Measurements from ENCODE around the gene PAM. TPM values are rescaled to one million over a fixed set of nuclear protein-coding genes. Genes with fewer than 3 reads are reported as not detected.
A peak's percentile ranks its signal among the peaks of the same experiment; 100 is the strongest.

PAM gene
- total and polyA plus RNA-seq, 2 of the 8 experiments (the other 6 are each of a cell fraction or from before 2014, with no cell fraction given), result 30.4 to 67.8 TPM

DNA sequence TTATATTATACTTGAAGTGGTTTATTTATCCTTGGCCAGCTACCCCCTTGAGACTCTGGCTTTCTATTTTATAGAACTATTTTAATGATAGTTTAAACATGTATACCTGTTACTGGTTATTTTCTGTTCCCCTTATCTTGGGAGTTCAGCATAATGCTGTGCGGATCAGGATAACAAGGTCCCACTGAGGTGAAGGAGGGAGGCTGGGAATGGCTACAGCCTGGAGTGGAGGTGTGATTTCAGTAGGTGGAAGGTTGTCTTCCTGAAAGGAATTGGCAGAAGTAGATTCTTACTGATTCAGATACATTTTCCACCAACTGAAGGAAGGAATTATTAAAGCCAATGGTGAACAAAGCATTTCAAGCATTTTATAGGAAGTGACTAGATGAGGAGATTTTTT lies 38.9 kb downstream of the PAM start:
- Histone ChIP-seq H3K27me3 (replicated peaks in 1 of 4; ENCODE audit: control insufficient read depth in 3 of 4, extremely low read depth in 1 of 4, insufficient read depth in 3 of 4, low read length in 3 of 4) (no peaks in the 10 kb centered on the region), H3K79me2 (ENCODE audit: control insufficient read depth in 1 of 2, insufficient read depth in 2 of 2, low read length in 2 of 2) (0 out of 4 replicates have a peak, but pooled peaks cover 0 to 7% of the 10 kb centered on the region in 2 experiments), H2BK120ac (replicated peaks; ENCODE audit: low read depth, low read length) (no peak overlapping the region), H3K36me3 (ENCODE audit: control insufficient read depth in 2 of 4, insufficient read depth in 4 of 4, low read length in 3 of 4) (no peaks in the 10 kb centered on the region), H2AK5ac (ENCODE audit: low read depth, low read length) (no peak overlapping the region), H4K91ac (replicated peaks; ENCODE audit: insufficient read length, low read length) (no peak overlapping the region), H3K27ac (ENCODE audit: low read depth, low read length) (no peak overlapping the region), H2BK20ac (ENCODE audit: low read length) (no peak overlapping the region), H3K56ac (replicated peaks; ENCODE audit: insufficient read length, low read depth, low read length) (no peak overlapping the region), H3K9me3 (ENCODE audit: insufficient read depth in 2 of 2, low read depth in 1 of 2, low read length in 1 of 2) (no peaks in the 10 kb centered on the region), H2AFZ (ENCODE audit: low read length) (no peak overlapping the region), H3K18ac (ENCODE audit: extremely low read depth, low read length) (no peak overlapping the region; the same call in 1 of the 2 replicates), H3K23me2 (ENCODE audit: low read depth, low read length) (no peaks in the 10 kb centered on the region), H3K4me3 (ENCODE audit: extremely low read depth in 1 of 4, insufficient read depth in 2 of 4, low read depth in 3 of 4, low read length in 4 of 4) (no peak overlapping the region), H3K9ac (replicated peaks in 1 of 4; ENCODE audit: extremely low read depth in 1 of 4, low read depth in 3 of 4, low read length in 3 of 4) (no peak overlapping the region), H3K14ac (ENCODE audit: insufficient read length) (no peak overlapping the region), H3K79me1 (ENCODE audit: low read depth, low read length) (no peaks in the 10 kb centered on the region), H4K20me1 (replicated peaks in 1 of 2; ENCODE audit: control insufficient read depth in 1 of 2, insufficient read depth in 2 of 2, low read length in 2 of 2) (no peaks in the 10 kb centered on the region), H2BK12ac (ENCODE audit: low read depth, low read length) (no peak overlapping the region), H2BK5ac (ENCODE audit: low read depth, low read length) (no peak overlapping the region), H2BK15ac (ENCODE audit: low read length) (no peak overlapping the region), H3K4me2 (ENCODE audit: insufficient read depth in 1 of 2, low read depth in 2 of 2, low read length in 2 of 2) (no peak overlapping the region), H3K23ac (ENCODE audit: insufficient read length) (no peak overlapping the region), H3K4me1 (replicated peaks in 1 of 4; ENCODE audit: control insufficient read depth in 3 of 4, insufficient read depth in 4 of 4, low read length in 3 of 4) (peaks cover 0 to 27% (median 4%) of the 10 kb centered on the region in 4 experiments; a peak in 6 of 7 replicates), H4K5ac (ENCODE audit: insufficient read length, low read depth, low read length) (peak overlapping the region; percentile 9), H3K4ac (replicated peaks; ENCODE audit: insufficient read length, low read depth, low read length) (no peak overlapping the region), H4K8ac (ENCODE audit: extremely low read depth, insufficient read depth, low read length) (no peak overlapping the region)
- FAIRE-seq (no peak), DNase-seq (ENCODE audit: low read depth in 1 of 2, low spot score in 2 of 2) (no peak)
- POLR2A ChIA-PET (ENCODE audit: partially characterized antibody), result interaction anchor here (1.0 to 1.2 kb wide), 2 partner anchors 11 to 25 kb away, joined by 3 read pairs; no protein-coding TSS in a partner anchor
- TF ChIP-seq BCL11A (IDR thresholded peaks at IDR 0.05; ENCODE audit: low read depth in 2 of 2, low read length in 2 of 2), result no peak
- TF ChIP-seq RFX5 (IDR thresholded peaks at IDR 0.05; ENCODE audit: borderline replicate concordance, low read depth, low read length), result no peak
- TF ChIP-seq SIRT6 (IDR thresholded peaks at IDR 0.05; ENCODE audit: low read length), result no peak
- TF ChIP-seq MAFK (IDR thresholded peaks at IDR 0.05; ENCODE audit: low read depth, low read length), result no peak
- no peak for TF ChIP-seq SIX5 (IDR thresholded peaks at IDR 0.05; ENCODE audit: low read depth, low read length)
- no peak for TF ChIP-seq CBX8 (IDR thresholded peaks at IDR 0.05; ENCODE audit: borderline replicate concordance, low read depth, low read length)
- CTCF ChIA-PET (ENCODE audit: partially characterized antibody), result interaction anchor here (0.8 to 2.5 kb wide), 6 partner anchors 10 to 112 kb away, joined by 3 to 7 read pairs (median 4); no protein-coding TSS in a partner anchor
- 68% methylated on average over 1 of the region's 1 CpG; no CpG with 5 or more reads in 1 of the 2 experiments for WGBS, 2 experiments (ENCODE audit: extremely low coverage in 1 of 2, insufficient coverage in 1 of 2, insufficient read length in 1 of 2, insufficient replicate concordance in 2 of 2, low coverage in 1 of 2, low lambda C conversion rate in 2 of 2, missing lambda C conversion rate in 1 of 2)

All from H1 (cell line).